GM19099 (cell line): Measurements from ENCODE around the gene EBF4.

Experiments used
- POLR2A ChIP-seq: IDR thresholded peaks from 3 replicates; pipeline ENCODE4 v1.6.1; 2011; ENCODE audit warnings: low read depth; ENCODE audit not compliant: insufficient read length; ENCODE audit errors: extremely low read depth

EBF4 gene

GRCh38 chr20:2745060-2745910 is 52.7 kb downstream of the EBF4 start:
- no peak for TF ChIP-seq POLR2A

GRCh38 chr20:2745936-2746635 is 53.5 kb downstream of the EBF4 start:
- no peak for TF ChIP-seq POLR2A

GRCh38 chr20:2746636-2747265 is 54.2 kb downstream of the EBF4 start:
- TF ChIP-seq POLR2A: no peak

GRCh38 chr20:2747676-2748235 is 55.2 kb downstream of the EBF4 start:
- TF ChIP-seq POLR2A: no peak

- TF ChIP-seq POLR2A: no peak
Observed at GRCh38 chr20:2748551-2749342, 56.2 kb downstream of the EBF4 start.

GRCh38 chr20:2749343-2749950 is 56.9 kb downstream of the EBF4 start:
- TF ChIP-seq POLR2A: no peak

GRCh38 chr20:2749951-2750490 is 57.4 kb downstream of the EBF4 start:
- TF ChIP-seq POLR2A: no peak

- TF ChIP-seq POLR2A: no peak
Observed at GRCh38 chr20:2750491-2751251, 58.1 kb downstream of the EBF4 start.

- TF ChIP-seq POLR2A: no peak
Observed at GRCh38 chr20:2751347-2751877, 58.8 kb downstream of the EBF4 start.

- no peak for TF ChIP-seq POLR2A
Observed at GRCh38 chr20:2751878-2752566, 59.4 kb downstream of the EBF4 start.

- TF ChIP-seq POLR2A: no peak
Observed at GRCh38 chr20:2752567-2753460, 60.2 kb downstream of the EBF4 start.
